Measurements from ENCODE around the gene ADCK2.

DNA sequence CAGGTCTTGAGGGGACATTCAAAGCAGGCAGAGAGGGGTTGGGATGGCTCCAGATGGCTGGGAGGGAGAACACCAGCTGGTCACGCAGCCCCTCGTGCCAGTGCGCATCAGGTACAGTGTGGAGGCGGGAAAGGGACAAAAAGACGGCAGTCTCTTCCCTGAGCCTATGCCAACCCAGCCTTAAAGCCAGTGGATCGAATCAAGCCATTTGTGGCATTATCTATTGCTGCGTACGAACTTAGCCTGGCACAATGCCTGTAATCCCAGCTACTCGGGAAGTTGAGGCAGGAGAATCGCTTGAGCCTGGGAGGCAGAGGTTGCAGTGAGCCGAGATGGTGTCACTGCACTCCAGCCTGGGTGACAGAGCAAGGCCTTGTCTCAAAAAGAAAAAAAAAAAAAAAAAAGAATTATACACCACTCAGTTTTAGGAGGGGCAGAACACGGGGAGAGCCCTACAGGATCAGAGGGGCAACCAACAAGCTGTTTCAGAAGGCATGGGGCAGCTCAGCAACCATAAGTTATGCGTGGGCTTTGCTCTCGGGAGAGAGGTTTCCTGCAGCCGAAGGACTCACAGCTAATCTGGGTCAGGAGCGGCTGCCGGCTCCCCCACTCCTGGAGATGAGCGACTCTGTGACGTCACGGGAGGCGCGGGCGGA is 23.4 kb downstream of the ADCK2 start:
- TF ChIP-seq, protein P1, sequence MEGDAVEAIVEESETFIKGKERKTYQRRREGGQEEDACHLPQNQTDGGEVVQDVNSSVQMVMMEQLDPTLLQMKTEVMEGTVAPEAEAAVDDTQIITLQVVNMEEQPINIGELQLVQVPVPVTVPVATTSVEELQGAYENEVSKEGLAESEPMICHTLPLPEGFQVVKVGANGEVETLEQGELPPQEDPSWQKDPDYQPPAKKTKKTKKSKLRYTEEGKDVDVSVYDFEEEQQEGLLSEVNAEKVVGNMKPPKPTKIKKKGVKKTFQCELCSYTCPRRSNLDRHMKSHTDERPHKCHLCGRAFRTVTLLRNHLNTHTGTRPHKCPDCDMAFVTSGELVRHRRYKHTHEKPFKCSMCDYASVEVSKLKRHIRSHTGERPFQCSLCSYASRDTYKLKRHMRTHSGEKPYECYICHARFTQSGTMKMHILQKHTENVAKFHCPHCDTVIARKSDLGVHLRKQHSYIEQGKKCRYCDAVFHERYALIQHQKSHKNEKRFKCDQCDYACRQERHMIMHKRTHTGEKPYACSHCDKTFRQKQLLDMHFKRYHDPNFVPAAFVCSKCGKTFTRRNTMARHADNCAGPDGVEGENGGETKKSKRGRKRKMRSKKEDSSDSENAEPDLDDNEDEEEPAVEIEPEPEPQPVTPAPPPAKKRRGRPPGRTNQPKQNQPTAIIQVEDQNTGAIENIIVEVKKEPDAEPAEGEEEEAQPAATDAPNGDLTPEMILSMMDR (IDR thresholded peaks at IDR 0.05; ENCODE audit: insufficient read depth, low read length) = no peak
- TF ChIP-seq, protein P2, sequence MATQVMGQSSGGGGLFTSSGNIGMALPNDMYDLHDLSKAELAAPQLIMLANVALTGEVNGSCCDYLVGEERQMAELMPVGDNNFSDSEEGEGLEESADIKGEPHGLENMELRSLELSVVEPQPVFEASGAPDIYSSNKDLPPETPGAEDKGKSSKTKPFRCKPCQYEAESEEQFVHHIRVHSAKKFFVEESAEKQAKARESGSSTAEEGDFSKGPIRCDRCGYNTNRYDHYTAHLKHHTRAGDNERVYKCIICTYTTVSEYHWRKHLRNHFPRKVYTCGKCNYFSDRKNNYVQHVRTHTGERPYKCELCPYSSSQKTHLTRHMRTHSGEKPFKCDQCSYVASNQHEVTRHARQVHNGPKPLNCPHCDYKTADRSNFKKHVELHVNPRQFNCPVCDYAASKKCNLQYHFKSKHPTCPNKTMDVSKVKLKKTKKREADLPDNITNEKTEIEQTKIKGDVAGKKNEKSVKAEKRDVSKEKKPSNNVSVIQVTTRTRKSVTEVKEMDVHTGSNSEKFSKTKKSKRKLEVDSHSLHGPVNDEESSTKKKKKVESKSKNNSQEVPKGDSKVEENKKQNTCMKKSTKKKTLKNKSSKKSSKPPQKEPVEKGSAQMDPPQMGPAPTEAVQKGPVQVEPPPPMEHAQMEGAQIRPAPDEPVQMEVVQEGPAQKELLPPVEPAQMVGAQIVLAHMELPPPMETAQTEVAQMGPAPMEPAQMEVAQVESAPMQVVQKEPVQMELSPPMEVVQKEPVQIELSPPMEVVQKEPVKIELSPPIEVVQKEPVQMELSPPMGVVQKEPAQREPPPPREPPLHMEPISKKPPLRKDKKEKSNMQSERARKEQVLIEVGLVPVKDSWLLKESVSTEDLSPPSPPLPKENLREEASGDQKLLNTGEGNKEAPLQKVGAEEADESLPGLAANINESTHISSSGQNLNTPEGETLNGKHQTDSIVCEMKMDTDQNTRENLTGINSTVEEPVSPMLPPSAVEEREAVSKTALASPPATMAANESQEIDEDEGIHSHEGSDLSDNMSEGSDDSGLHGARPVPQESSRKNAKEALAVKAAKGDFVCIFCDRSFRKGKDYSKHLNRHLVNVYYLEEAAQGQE (IDR thresholded peaks at IDR 0.05; ENCODE audit: insufficient replicate concordance, low read depth) = no peak
- TF ChIP-seq POLR2AphosphoS5 (IDR thresholded peaks at IDR 0.05; ENCODE audit: low read depth) (no peak), SPI1 (IDR thresholded peaks at IDR 0.05; ENCODE audit: borderline replicate concordance, low read depth) (no peak)
